HL-60/S4 (cell line): ENCODE results near the gene LNX1.

Experiments used
- in situ Hi-C: fragments of 300-500 bp; cut with MboI; formaldehyde crosslinking; loops from 2 replicates; pipeline ENCODE4 v1.14.3; 2022; ENCODE audit warnings: low sequenced_read_pairs

The LNX1 gene

GRCh38 chr4:53502094-53502493 is 89.2 kb downstream of the LNX1 start:
- in situ Hi-C loops: no loop called here

GRCh38 chr4:53501561-53501960 is 89.7 kb downstream of the LNX1 start:
- in situ Hi-C loops: no loop called here

GRCh38 chr4:53500546-53500945 is 90.7 kb downstream of the LNX1 start:
- in situ Hi-C loops: no loop called here

GRCh38 chr4:53499791-53500190 is 91.5 kb downstream of the LNX1 start:
- in situ Hi-C loops: no loop called here

- in situ Hi-C loops: no loop called here
These were observed 92.6 kb downstream of the LNX1 start for GRCh38 chr4:53498706-53499105.

- in situ Hi-C loops: no loop called here
These were observed 93.6 kb downstream of the LNX1 start for GRCh38 chr4:53497487-53498244.

GRCh38 chr4:53494851-53495250 is 96.4 kb downstream of the LNX1 start:
- in situ Hi-C loops: no loop called here

GRCh38 chr4:53490965-53491622 is 100.2 kb downstream of the LNX1 start:
- in situ Hi-C loops: no loop called here

- in situ Hi-C loops: no loop called here
These were observed 100.9 kb downstream of the LNX1 start for GRCh38 chr4:53490161-53490956.

- in situ Hi-C loops: no loop called here
These were observed 101.9 kb downstream of the LNX1 start for GRCh38 chr4:53489279-53489889.

- in situ Hi-C loops: no loop called here
These were observed 103.5 kb downstream of the LNX1 start for GRCh38 chr4:53487766-53488165.

GRCh38 chr4:53485658-53486040 is 105.6 kb downstream of the LNX1 start:
- in situ Hi-C loops: no loop called here

GRCh38 chr4:53484911-53485657 is 106.2 kb downstream of the LNX1 start:
- in situ Hi-C loops: no loop called here

GRCh38 chr4:53483250-53483649 is 108.0 kb downstream of the LNX1 start:
- in situ Hi-C loops: no loop called here

GRCh38 chr4:53481586-53481985 is 109.7 kb downstream of the LNX1 start:
- in situ Hi-C loops: no loop called here

- in situ Hi-C loops: no loop called here
These were observed 110.4 kb downstream of the LNX1 start for GRCh38 chr4:53480909-53481308.

GRCh38 chr4:53479736-53480525 is 111.4 kb downstream of the LNX1 start:
- in situ Hi-C loops: no loop called here

GRCh38 chr4:53478671-53479456 is 112.4 kb downstream of the LNX1 start:
- in situ Hi-C loops: no loop called here

- in situ Hi-C loops: no loop called here
These were observed 113.7 kb downstream of the LNX1 start for GRCh38 chr4:53477636-53478035.
